HG02884 (cell line): Measurements from ENCODE around the gene ALPG.
"Not testable (repeated sequence)": the region's sequence is repeated elsewhere in the genome, so short reads cannot be mapped to it uniquely, and the experiment has no call there.

Source experiments
- ATAC-seq: cut with Tn5 transposase; IDR thresholded peaks from one replicate; pipeline ENCODE4 v1.9.1; 2021; ENCODE audit warnings: mild to moderate bottlenecking, moderate library complexity; ENCODE audit not compliant: unreplicated experiment

The ALPG gene

DNA sequence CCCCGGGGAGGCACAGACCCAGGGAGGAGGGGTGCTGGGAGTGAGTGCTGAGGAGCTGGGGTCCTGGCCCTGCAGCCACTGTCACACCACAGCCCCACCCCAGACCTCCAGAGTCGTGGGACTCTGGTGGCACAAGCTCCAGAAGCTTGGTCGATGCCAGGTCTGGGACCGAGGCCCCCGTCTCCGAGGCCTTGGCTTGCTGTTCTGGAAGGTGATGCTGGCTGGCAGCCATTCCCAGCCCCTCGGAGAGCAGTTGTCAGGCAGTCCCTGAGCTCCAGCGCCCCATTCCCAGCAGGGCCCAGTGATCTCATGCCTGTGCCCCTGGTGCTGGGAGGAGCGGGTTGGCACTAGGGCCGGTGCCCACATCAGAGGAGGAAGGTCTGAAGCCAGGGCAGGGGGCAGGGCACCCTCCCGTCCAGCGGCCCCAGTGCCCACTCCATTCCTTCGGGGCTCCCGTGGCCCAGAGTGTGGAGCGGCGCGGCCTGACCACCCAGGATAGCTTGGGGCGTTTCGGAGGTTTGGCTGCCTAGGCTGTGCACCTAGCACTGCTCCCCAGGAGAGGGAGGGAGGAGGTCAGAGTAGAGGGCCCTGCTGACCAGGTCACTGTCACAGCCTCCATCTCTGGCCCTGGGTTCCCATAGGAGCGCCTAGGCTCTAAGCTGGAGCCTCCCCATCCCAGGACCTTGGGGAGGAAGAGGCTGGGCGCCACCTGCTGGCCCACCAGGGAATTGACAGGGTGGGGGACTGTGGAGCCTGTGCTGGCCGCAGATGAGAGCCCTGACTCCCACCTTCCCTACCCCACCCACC lies 32.5 kb downstream of the ALPG start:
- no peak for ATAC-seq

DNA sequence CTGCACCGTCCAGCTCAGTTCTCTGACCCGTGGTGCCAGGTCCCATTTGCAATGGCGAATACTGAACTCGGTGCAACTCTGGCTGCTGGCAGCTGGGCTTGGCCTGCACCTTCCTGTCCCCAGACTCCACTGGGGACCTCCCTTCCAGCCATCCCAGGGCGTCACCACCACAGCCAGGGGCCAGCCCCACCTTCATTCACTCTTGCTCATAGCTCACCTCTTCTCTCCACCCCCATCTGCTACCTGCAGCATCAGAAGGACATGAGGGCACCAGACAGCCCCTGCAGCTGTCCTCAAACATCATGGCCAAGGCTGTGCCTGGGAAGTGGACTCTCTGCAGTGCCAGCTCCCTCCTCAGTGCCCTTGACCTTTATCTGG lies 33.1 kb downstream of the ALPG start:
- ATAC-seq: no peak

DNA sequence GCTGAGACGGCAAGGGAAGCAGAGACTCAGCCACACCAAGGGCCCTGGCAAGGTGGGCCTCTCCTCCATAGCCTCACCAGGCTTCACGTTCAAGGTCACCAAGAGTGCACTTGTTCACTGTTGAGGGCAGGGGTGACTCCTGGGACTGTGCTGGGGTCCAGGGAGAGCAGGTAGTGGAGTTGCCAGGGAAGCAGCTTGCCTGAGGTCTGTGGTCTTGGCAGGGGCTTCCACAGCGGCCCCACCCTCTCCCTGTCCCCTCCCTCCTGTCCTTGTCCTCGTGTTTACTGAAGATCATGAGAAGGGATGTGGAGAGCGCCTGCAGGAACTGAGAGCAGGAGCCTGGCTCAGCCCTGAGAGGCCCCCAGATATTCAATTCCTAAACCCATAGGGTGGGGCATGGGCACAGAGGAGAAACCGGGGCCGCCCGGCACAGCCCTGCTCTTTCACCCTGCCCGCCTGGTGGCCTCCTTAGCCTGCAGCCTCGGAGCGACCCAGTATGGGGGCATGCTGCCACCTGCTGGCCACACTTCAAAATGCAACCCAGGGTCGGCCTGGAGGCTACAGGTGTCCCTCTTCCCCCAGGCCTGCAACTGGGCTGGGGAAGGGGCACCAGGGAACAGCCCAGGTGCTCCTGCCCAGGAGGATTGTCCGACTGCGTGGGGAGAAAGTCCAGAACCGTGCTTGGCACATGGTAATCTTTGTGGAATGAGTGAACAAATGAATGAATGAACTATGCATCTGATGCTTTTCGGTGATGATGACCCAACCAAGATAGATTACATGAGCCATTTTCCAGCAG lies 33.8 kb downstream of the ALPG start:
- ATAC-seq: not testable (repeated sequence)

DNA sequence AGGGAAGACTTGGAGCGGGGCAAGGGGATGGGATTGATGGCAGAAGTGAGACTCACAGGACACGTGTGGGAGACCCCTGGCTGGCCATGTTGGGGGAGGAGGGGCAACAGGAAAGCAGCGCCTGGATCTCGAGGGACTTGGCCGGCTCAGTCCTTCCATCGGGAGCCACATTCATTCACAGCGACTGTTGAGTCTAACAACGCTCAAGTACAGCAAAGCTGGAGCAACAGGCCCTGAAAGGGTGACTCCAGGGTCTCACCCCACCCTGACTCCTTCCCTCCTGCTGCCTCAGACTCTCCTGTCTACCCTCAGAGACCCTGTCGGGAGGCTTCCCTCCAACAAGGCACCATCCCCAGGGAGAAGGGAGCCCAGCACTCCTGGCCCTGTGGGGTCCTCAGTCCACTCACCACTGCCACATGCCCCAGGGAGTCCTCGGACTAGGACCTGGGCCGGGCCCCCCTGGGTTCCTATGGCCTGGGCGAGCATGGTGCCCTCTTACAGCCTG lies 34.6 kb downstream of the ALPG start:
- no peak for ATAC-seq

DNA sequence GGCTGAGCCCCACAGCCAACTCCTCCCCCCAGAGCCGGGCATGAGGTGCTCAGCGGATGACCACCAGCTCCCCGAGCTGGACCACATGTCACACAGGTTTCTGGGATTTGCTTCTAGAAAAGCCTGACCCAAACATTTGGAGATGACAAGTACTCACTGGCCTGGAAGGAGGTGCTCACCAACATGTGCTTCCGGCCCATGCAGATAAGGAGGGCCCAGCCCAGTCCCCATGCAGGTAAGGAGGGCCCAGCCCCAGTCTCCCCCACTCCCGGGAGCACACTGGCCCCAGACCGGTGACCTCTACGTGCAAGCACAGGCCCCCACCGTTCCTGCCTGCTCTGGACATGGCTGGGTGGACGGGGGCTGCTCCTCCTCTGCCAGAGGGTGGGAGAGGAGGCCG lies 35.3 kb downstream of the ALPG start:
- not testable (repeated sequence) for ATAC-seq

DNA sequence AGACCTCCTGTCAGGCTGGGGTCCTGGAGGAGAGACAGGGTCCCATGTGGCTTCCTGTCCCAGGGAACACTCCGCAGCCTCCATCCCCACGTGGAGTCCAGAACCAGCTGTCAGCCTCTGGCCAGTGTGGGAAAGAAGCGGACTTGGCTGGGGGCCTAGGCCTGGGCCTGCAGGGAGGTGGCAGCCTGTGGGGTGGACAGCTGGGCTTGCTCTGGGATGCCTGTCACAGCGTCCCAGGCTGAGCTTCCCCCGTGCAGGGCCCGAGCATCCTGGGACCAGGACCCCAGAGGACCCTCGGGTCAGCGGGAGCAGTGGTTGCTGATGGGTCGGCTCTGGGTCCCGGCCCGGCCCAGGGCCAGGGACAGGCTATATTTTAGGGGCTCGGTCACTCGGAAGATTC lies 35.8 kb downstream of the ALPG start:
- not testable (repeated sequence) for ATAC-seq

DNA sequence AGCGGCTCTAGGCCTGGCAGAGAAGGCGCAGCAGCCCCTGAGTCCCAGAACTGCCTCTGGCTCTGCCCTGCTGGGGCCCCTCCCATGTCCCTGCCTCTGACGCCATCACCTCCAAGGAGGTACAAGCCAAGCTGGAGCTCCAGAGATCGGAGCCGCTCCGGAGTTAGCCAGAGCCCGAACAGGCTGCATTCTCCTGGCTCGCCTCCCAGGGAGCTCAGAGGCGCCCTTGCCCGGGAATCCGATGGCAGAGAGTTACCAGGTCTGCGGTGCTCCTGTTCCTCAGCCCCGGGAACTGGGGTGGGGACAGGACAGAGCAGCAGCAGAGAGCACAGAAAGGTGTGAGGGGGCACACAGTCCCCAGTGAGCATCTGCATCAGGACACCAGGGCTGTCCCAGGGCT lies 36.4 kb downstream of the ALPG start:
- not testable (repeated sequence) for ATAC-seq

DNA sequence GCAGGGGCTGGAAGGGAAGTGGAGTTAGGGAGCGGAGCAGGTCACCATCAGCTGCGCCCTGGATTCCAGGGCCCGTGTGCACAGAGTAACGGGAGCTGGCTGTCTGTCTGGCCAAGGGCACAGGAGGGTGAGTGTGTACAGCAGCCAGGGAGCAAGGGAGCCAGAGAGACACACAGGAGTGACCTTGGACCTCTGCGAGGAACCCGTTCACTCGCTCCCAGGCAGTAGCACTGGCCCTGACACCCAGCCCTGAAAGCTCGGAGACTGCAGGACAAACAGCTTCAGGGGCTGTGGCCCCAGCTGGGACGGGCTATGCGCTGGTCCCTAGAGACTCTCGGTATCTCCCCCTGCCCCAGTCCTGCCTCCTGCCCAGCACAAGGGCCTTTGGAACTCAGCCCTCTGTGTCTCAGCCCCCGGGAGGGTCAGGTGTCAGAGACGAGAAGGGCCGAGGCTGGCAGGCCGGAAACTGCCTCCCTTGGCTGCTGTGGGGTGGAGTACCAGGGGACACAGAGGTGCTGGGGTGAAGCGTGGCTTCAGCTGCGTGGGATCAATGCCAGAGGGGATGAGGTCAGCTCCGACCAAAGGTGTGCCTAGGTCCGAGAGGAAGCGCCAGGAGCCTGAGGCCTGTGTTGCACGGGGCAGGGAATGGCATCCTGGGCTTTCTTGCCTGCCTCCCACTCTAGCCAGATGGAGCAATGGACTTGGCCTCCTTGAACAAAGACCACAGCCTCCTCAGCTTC lies 37.2 kb downstream of the ALPG start:
- ATAC-seq: not testable (repeated sequence)

DNA sequence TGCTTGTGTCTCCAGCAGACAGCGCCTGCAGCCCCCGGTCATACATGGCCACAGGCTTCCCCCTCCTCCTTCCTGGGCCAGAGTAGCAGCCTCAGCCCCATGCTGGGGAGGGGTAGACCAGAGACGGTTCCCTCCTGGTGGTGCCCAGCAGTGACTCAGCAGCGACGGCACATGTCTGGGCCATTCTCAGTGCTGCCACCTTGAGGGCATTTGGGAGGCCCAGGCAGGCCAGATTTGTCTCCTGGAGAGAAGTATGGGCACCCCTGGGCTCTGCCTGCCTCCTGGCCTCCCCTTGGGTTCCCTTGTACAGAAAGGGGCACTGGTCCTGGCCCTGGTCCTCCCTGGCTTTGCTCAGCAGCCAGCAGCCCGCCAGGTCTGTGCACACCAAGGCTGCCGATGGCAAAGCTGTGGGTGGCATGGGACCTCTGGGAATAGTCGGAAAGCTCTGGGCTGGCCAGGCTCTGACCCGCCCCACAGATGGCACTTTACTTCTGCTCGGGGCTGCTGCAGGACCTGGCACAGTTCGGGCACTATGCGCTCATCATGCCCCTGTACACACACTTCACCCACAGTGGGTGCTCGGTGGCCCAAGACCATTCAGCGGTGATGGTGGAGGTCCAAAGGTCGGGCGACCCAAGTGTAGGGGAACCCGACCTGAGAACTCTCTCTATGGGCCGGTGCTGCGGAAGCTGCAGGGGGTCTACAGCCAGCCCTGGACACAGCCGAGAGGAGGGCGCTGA lies 37.9 kb downstream of the ALPG start:
- ATAC-seq: no peak

DNA sequence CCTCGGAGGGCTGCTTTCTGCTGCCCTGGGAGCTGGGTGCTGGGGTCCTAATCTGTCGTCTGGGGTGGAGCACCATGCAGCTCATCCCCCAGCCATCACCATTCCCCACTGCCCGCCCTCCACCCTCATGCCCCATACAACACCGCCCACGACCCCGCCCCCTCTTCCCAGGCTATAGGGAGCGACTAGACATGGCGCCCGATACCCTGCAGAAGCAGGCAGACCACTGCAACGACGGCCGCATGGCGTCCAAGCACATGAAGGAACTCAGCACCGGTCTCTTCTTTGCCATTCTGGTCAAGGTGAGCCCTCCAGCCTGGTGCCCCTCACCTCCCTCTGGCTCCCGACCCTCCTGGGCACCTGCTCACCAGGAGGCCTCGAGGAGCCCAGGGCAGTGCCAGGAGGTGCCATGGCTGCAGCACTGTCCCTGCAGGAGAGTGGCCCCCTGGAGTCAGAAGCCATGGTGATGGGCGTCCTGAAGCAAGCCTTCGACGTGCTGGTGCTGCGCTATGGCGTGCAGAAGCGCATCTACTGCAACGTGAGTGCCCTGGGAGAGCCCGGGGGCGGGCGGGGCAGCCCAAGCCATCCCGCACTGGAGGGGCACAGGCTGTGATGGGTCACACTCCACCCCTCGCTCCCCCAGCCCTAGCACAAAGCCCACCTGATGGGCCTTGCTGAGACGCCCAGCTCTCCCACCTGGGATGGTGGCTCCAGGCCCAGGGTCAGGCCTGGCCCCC lies 38.7 kb downstream of the ALPG start:
- ATAC-seq: not testable (repeated sequence)

DNA sequence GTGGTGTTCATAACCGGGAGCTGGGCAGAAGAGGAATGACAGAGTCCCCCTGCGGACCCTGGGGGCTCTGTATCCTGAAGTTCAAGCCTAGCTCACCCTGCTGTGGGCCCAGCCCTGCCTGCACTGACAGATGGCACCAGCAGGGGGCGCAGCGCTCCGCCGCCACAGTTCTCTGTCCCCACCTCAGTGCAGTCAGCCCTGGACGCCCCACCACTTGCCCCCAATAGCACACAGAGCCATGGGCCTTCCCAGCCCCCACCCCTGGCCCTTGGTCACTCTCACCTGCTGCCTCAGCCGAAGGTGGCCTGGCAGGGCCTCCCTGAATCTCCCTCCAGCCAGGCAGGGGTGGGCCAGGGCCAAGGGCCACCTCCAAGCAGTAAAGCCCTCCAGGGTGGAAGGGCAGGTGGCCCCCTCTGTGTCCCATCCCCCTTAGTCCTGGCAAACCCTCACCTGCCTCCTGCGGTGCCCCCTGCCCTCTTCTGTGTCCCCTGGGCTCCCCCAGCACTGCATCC lies 39.7 kb downstream of the ALPG start:
- ATAC-seq: not testable (repeated sequence)

DNA sequence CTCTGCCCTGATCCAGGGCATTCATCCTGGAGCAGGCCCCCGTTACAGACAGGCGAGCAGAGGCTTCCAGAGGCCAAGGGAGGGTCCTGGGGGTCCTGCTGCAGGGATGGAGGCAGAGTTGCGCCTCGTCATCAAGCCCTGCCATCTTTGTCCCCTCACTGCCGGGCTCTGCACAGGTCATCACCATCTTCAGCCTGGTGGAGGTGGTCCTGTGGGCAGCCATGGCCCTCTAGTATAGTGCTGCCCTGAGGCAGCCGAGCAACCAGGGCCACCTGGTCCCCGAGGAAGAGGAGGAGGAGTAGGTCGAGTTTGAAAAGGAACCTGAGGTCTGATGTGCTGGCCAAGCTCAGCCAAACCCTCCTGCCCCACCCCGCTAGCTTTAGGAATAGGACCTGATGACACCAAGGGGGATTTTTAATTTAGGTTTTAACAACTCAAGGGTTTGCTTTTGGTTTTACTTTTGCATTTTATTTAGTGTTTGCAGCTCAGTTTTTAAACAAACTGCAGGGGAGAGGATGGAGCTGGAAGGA lies 40.5 kb downstream of the ALPG start:
- ATAC-seq: no peak

DNA sequence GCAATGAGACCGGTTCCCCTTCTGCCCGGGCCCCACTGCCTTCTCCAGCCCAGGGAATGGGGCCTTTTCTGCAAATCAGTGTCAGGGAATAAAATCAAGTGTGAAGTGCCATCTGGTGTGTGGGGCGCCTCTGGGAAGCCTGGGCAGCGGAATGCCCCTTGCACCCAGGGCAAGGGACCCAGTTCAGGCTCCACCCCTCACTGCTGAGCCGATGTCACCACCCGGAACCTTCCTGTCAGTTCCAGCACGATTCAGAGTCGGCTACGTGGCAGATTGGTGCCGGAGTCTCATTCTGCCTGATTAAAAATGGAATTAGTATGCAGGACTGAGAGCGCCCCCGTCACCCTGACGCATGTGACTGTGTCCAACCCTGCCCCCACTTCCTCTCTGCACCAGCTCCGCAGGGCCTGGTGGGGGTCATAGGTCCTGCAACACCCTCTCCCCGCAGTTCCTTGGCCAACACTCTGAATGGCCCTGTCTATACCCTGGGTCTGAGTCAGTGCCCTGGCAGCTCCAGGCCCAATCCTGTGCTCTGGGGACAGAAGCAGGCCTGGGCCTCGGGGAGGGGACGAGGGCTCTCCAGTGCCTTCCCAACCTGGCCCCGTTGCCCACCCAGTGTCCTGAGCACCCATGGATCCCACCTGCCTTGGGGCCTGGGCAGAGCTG lies 41.1 kb downstream of the ALPG start:
- no peak for ATAC-seq

DNA sequence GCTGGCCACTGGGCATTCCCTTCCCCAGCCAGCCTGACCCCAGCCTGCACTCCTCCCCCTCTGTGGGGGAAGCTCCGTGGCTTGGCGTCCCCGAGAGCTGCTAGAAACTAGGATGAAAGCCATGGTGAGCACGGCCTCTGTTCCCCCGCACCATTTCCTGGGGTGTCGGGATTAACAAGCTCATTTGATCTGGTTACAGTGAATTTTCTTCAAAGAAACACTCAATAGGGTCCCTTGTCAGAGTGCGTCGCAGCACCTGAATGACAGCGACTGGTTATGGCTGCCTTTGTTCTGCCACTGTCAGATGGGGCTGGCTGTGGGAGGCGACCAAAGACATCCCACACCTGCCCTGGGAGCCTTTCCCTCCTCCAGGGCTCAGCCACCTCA lies 41.7 kb downstream of the ALPG start:
- ATAC-seq: no peak

DNA sequence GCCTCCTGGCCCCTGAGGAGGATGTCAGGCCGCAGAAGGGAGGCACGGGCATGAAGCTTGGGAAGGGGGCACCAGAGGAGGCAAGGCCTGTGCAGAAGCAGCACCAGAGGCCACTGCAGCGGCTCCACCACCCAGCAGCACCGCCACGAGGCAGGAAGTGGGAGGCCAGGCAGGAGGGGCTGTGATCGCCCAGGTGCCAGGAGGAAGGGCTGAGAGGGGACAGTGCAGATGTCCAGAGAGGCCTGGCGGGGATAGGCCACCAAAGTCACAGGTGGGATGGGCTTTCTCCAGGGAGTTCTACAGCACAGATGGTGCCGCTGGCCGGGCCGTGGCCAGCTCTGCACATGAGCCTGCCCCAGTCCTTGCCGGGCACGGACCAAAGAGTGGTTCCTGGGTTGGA lies 43.3 kb downstream of the ALPG start:
- no peak for ATAC-seq

DNA sequence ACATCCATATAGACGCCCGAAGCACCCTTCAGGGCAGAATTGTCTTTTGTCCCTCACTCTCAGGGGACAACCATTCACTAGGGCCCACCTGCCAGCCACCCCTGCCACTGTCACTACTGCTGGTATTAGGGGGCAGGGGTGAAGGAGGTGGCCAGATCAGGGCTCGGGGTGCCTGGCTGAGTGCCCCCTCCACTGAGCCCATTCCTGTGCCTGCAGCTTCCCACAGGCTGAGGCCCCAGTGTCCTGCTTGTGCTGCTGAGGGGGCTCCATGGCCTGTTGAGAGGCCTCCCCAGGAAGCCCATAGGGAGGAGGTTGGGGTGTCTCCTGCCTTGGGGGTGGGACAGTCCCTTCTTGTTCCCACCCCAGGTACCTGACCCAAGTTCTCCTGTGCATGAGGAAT lies 45.0 kb downstream of the ALPG start:
- not testable (repeated sequence) for ATAC-seq

DNA sequence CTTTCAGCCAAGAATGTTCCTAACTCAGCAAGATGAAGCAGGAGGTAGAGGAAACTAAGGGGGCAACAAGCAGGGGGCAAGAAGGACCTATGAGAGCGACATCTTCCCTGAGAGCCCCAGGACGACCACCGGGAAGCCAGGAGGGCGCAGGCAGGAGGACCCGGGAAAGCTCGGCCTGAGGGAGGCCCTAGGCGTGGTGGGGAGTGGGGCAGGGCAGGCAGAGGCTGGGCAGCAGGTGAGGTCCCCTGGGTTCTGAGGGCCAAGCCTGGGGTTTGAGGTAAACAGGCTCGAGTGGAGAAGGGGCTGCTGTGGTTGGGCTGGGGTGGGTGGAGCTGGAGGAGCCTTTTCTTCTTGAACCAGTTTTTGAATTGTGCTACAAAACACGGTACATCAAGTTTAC lies 48.0 kb downstream of the ALPG start:
- ATAC-seq: no peak

DNA sequence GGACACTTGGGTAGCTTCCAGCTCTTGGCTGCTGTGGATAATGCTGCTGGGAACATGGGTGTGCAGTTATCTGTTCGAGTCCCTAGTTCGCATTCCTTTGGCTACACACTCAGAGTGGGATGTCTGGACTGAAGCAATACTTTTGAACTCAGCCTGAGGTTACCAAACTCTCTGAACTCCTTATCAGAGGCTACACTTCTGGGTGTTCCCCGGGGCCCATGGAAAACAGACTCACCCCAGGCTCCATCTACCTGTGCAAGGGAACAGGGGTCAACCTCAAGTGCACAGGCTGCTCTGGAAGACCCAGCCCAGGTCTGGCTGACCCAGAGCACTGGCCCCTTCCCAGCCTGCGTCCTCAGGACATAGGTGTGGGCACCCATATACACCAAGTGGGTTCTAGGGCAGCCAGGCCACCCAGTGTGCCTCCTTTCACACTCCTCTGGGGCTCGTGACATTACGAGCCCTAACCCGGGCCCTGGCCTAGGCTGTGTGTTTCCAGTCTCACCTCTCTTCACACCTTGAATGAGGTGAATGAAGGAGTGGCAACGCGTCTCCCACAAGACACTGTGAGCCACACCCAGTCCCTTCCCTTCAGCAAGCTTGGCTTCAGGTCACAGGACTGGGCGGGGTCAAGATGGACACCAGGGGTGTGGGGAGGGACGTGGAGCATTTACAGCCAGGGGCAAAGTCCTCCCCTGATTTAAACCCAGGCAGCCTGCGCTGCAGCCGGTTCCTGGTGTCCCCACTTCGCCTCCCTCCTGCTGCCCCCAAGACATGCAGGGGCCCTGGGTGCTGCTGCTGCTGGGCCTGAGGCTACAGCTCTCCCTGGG lies 49.0 kb downstream of the ALPG start, which contains the start of gene ALPI:
Gene ALPI (plus strand): TSS at position 728 of the 830 bp plus-strand sequence. CDS start 47 bp downstream, at position 775.
- ATAC-seq: no peak
